Parathyroid adenoma (tissue), 2 donors: Measurements from ENCODE around the gene PIEZO2.

Experiments
- H2AFZ ChIP-seq: fragments of 300-600 bp; sonication (generic); one replicate; pipeline ENCODE4 v1.7.0; 2017; ENCODE audit warnings: antibody characterized with exemption, mild to moderate bottlenecking
- H3K27ac ChIP-seq: fragments of 300-600 bp; sonication (generic); one replicate; pipeline ENCODE4 v1.7.0; 2017
- H3K27me3 ChIP-seq: fragments of 300-600 bp; sonication (generic); one replicate; pipeline ENCODE4 v1.7.0; 2017; ENCODE audit warnings: low read length; ENCODE audit not compliant: control insufficient read depth, insufficient read depth
- H3K36me3 ChIP-seq: fragments of 300-600 bp; sonication (generic); one replicate; pipeline ENCODE4 v1.7.0; 2017; ENCODE audit warnings: low read length; ENCODE audit not compliant: control insufficient read depth, insufficient read depth
- H3K4me1 ChIP-seq: fragments of 300-600 bp; sonication (generic); one replicate; pipeline ENCODE4 v1.7.0; 2017; ENCODE audit warnings: control low read depth
- H3K4me2 ChIP-seq: fragments of 300-600 bp; sonication (generic); one replicate; pipeline ENCODE4 v1.7.0; 2017; ENCODE audit warnings: low read length
- H3K4me3 ChIP-seq: fragments of 300-600 bp; sonication (generic); one replicate; pipeline ENCODE4 v1.7.0; 2017; ENCODE audit warnings: low read depth, low read length
- H3K79me2 ChIP-seq: fragments of 300-600 bp; sonication (generic); one replicate; pipeline ENCODE4 v1.7.0; 2017; ENCODE audit warnings: control low read depth
- H3K9ac ChIP-seq: fragments of 300-600 bp; sonication (generic); one replicate; pipeline ENCODE4 v1.7.0; 2017; ENCODE audit warnings: mild to moderate bottlenecking
- H3K9me3 ChIP-seq: fragments of 300-600 bp; sonication (generic); one replicate; pipeline ENCODE4 v1.7.0; 2017; ENCODE audit warnings: low read length; ENCODE audit not compliant: control insufficient read depth
- TF ChIP-seq, protein P1 (sequence below): fragments of 300-600 bp; sonication (generic); IDR thresholded peaks from one replicate; pipeline ENCODE4 v1.7.0; 2017; ENCODE audit warnings: antibody characterized with exemption, mild to moderate bottlenecking
- donor health status: primary hyperparathyroidism.

The PIEZO2 gene

DNA sequence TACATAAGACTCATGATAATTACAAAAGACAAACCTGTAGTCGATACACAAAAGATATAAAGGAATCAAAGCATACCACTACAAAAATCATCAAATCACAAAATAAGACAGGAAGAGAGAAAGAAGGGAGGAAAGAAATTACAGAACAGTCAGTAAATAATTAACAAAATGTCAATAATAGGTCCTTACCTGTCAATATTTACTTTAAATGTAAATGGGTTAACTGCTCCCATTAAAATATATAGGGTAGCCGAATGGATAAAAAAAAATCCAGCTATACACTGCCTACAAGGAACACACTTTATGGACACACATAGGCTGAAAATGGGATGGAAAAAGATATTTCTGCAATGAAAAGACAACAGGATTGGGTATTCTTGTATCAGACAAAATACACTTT is 163.7 kb downstream of the PIEZO2 start:
- Histone ChIP-seq H3K27me3 (no peaks in the 10 kb centered on the region), H3K79me2 (no peaks in the 10 kb centered on the region)

DNA sequence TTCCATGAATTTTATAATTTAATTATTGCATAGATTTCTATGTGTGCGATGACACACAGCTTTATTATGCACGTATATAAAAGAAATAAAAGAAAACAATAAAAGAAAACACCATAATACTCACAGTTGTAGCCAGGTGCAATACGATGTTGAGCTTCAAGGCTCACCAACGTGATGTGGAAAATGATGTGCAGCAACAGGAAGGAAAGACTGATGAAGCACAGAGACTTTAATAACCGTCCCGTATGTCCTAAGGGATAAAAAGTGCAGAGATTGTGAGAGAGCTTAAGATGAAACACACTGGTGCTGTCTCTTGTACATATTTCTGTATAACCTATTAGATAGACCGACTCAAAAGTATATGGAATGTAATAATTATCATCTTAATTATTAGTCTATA is 170.0 kb downstream of the PIEZO2 start:
- TF ChIP-seq, protein P1, sequence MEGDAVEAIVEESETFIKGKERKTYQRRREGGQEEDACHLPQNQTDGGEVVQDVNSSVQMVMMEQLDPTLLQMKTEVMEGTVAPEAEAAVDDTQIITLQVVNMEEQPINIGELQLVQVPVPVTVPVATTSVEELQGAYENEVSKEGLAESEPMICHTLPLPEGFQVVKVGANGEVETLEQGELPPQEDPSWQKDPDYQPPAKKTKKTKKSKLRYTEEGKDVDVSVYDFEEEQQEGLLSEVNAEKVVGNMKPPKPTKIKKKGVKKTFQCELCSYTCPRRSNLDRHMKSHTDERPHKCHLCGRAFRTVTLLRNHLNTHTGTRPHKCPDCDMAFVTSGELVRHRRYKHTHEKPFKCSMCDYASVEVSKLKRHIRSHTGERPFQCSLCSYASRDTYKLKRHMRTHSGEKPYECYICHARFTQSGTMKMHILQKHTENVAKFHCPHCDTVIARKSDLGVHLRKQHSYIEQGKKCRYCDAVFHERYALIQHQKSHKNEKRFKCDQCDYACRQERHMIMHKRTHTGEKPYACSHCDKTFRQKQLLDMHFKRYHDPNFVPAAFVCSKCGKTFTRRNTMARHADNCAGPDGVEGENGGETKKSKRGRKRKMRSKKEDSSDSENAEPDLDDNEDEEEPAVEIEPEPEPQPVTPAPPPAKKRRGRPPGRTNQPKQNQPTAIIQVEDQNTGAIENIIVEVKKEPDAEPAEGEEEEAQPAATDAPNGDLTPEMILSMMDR, result no peak
- no peak overlapping the region for H2AFZ ChIP-seq
- H3K9ac ChIP-seq, result no peak overlapping the region

More for the DNA sequence above, 163.7 kb downstream of the PIEZO2 start:
- Histone ChIP-seq H3K4me1 (no peaks in the 10 kb centered on the region), H3K4me3 (no peak overlapping the region), H2AFZ (no peak overlapping the region), H3K9ac (no peak overlapping the region), H3K9me3 (peaks cover 4% of the 10 kb centered on the region), H3K36me3 (no peaks in the 10 kb centered on the region), H3K27ac (no peak overlapping the region), H3K4me2 (no peak overlapping the region)
- TF ChIP-seq, protein P1, result no peak

DNA sequence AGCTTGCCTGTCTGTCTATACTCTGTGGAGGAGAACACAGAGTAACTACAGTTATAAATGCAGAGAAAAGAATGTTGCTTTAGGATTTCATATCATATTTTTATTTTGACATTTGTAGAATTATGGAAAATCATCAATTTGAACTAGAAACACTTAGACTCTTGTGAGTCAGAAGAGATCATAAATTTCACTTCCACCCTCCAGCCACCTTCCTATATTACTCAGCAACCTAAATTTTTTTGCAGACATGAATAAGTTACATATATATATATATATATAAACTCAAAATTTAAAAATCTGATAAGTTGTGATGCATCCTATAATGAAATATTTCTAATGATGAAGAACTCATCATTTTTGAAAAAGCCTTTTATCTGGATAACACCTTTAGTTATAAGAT is 172.3 kb downstream of the PIEZO2 start:
- Histone ChIP-seq H3K9me3 (no peaks in the 10 kb centered on the region), H3K27ac (no peak overlapping the region), H3K4me2 (no peak overlapping the region), H2AFZ (no peak overlapping the region), H3K36me3 (no peaks in the 10 kb centered on the region), H3K27me3 (no peaks in the 10 kb centered on the region), H3K79me2 (no peaks in the 10 kb centered on the region), H3K4me1 (no peaks in the 10 kb centered on the region), H3K9ac (no peak overlapping the region), H3K4me3 (no peak overlapping the region)
- TF ChIP-seq, protein P1, result no peak

More for the DNA sequence above, 170.0 kb downstream of the PIEZO2 start:
- Histone ChIP-seq H3K27me3 (no peaks in the 10 kb centered on the region), H3K9me3 (peaks cover under 1% of the 10 kb centered on the region), H3K27ac (no peak overlapping the region), H3K4me3 (no peak overlapping the region), H3K4me1 (no peaks in the 10 kb centered on the region), H3K79me2 (no peaks in the 10 kb centered on the region), H3K36me3 (no peaks in the 10 kb centered on the region), H3K4me2 (no peak overlapping the region)

DNA sequence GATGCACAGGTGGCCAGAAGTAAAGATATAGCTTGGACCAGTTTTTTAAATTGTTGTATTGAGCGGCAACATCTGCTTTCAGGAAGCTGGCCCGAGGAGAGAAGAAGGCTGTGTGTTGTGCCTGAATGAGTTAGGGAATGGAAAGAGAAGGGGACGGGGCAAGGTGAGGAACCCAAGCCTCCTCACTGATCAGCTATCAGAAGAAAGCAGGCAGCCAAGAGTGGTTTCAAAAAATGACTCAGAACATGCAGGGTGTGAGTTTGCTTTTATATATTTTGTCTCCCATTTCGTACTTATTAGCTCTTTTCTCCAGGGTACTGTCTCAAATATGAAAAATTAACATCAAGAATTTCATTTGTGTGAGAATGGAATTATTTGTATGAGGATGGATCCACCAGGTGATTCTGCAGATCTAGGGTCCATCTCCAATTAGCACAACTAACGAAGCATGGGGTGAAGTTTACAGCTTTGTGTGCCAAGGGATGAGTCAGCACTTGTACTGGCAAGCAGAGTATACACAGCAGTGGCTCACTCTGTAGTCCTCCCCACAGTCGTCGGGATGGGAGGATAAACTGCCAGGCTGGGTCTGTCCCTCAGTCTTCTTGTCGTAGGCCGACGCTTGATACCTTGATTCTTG is 175.7 kb downstream of the PIEZO2 start:
- Histone ChIP-seq H2AFZ (no peak overlapping the region), H3K36me3 (no peaks in the 10 kb centered on the region), H3K4me2 (no peak overlapping the region), H3K9ac (no peak overlapping the region), H3K79me2 (no peaks in the 10 kb centered on the region), H3K9me3 (no peaks in the 10 kb centered on the region), H3K27ac (no peak overlapping the region), H3K27me3 (no peaks in the 10 kb centered on the region), H3K4me1 (no peaks in the 10 kb centered on the region), H3K4me3 (no peak overlapping the region)
- TF ChIP-seq, protein P1, result no peak

DNA sequence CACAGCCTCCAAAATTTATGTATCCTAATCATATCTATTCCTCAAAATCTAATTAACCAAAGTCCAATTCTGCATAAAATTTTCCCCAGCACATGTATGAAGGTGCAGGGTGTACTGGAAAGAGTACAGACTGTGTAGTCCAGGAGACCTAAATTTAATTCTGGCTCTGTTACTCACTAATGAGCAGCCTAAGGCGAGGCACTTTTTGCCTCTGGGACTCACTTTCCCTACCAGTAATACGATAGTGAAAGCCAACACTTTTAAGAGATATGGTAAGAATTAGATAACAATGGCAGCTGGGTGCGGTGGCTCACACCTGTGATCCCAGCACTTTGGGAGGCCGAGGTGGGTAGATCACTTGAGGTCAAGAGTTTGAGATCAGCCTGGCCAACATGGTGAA is 177.7 kb downstream of the PIEZO2 start:
- Histone ChIP-seq H3K27me3 (no peaks in the 10 kb centered on the region), H3K4me1 (no peaks in the 10 kb centered on the region), H3K36me3 (no peaks in the 10 kb centered on the region), H3K4me2 (no peak overlapping the region), H3K27ac (no peak overlapping the region), H3K79me2 (no peaks in the 10 kb centered on the region), H3K9ac (no peak overlapping the region), H2AFZ (no peak overlapping the region), H3K4me3 (no peak overlapping the region), H3K9me3 (no peaks in the 10 kb centered on the region)
- TF ChIP-seq, protein P1, result no peak
